Measurements from ENCODE around the gene KRTAP20-3.

Gene KRTAP20-3

DNA sequence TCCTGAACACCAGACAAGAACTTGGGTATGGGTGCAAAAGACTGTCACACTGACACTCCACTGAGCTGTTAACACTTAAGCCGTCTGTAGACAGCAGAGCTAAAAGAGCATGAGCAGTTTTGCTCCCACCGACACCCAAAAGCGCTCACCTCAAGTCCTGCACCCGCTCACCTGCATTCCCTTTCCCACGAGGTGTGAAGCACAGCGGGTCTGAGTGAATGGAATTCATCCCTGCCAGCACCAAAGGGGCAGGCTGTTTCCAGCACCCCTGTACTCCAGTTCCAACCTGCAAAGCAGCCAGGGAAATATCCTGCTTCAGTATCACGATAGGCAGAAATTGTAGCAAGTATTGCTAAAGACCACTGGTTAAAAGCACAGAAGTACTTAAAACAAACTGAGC is 47.2 kb downstream of the KRTAP20-3 start:
- no peak for DNase-seq

All from NCI-H2107 (cell line).